HL-60/S4 treated with phorbol 12-myristate 13-acetate at 8.2 ng/mL for 4 days and 3 days (cell line): ENCODE data around the gene TTC7B.

Experiments
- in situ Hi-C: fragments of 300-500 bp; cut with MboI; formaldehyde crosslinking; loops from 2 replicates; pipeline ENCODE4 v1.15.0; 2022; ENCODE audit warnings: low sequenced_read_pairs

Gene TTC7B

DNA sequence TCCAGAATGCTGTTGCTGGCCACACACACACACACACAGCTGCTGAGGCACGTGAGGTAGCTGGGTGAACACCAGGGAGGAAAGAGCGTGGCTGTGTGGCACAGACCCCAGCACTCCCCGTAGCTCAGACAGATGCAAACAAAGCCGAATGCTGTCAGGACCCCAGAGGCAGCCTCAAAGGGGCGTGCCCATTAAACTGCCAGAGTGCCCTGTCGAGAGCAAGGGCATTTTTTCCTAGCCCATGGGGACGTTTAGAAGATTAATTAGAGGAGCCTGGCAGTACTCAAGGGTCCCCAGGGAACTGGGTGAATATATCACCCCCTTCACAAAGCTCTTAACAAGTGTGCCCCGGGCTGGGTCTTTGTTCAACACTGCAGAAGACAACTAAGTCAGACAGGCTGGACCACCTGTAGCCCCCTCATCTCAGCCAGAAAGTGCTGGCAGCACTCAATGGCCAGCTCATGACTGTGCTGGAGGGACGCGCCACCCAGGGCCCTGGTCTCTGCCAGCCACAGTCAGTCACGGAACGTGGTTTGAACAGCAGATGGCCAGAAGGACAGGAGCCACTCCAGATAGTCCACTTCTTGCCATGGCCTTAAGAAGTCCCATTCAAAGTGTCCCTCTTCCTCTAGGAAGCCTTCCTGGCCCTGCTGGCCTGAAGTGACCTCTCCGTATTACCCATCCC lies 37.5 kb downstream of the TTC7B start:
- in situ Hi-C loops = no loop called here

DNA sequence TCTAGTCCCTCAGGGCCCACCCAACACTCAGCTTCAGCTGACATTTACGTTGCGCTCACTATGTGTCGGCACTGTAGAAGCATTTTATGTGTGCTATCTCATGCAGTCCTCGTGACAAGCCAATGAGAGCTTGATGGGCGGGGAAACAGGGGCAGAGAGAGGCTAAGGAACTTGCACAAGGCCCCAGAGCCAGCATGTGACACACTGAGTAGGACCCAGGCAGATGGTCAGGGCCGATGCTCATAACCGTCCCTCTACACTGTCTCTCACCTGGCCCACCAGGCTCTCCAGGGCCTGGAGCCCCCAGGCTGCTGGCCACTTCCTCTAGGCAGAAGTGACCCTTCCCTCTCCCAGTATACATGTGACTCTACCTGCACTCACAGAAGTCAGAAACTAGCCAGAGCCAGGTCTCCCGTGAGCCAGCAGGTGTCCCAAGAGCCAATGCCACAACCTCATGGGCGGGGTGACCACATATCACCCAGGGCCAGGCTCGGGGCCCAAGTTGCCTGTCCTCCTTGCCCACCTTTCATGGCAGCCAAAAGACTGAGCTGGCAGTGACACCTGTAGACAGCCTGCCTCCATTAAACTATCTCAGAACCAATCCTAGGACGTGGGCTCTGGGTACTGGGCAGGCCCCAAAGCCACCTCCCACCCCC lies 38.3 kb downstream of the TTC7B start:
- in situ Hi-C loops = no loop called here

DNA sequence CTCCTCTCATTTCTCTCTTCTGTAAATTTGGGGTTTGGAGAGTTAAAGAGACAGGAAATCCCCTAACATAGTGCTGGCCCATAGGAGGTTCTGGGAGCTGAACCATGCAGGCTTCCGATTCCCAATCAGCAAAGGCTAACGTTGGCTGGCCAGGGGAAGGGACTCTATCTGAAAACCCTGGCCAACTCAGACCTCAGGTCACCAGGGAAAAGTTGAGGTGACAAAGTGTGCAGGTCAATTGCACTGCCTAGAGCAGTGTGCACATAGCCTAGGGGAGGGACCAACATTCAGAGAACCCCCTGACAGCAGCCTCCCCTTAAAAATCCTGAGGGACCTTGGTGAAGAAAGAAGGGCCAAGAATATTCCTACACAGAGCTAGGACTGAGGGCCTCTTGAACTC lies 38.9 kb downstream of the TTC7B start:
- in situ Hi-C loops = no loop called here

DNA sequence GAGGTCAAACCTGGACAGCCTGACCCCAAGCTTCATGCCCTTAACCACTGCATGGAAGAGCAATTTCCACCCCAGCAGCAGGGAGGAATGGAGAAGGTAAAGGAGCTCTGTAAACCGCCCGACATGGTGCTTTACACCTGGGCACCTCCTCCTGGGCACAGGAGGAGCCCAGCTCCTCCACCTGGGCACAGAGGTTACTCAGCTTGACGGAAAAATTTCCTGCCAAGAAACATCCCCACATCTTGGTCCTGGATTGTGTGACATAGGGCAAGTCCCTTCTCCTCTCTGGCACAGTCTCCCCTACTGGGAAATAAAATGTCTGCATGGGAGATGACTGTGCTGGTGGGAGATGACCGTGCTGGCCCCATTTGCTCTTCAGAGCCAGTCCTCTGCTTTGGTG lies 40.8 kb downstream of the TTC7B start:
- in situ Hi-C loops = no loop called here

GRCh38 chr14:90774316-90774715 lies 41.9 kb downstream of the TTC7B start:
- in situ Hi-C loops = no loop called here

DNA sequence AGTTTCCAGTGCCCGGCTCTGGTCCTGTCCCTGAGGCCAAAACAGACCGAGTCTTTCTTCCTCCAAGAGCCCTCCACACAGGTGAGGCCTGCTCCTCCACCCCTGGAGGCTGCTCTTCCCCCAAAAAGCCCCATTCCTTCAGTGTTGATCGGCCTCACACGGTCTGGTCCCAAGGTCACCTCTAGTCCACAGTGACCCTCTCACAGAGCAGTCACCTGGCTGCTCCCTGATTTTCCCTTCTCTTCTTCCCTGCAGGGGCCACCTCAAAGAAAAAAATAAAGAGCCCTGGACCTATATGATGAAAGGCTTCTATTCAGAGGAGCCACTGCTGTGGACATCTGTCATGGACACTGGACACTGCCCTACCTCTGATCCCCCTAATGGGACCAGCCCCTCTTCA lies 42.5 kb downstream of the TTC7B start:
- in situ Hi-C loops = no loop called here

GRCh38 chr14:90773196-90773486 lies 43.1 kb downstream of the TTC7B start:
- in situ Hi-C loops = no loop called here

- in situ Hi-C loops = no loop called here
These were observed 48.3 kb downstream of the TTC7B start for GRCh38 chr14:90767899-90768298.

- in situ Hi-C loops = no loop called here
These were observed 55.5 kb downstream of the TTC7B start for GRCh38 chr14:90760591-90761316.

- in situ Hi-C loops = no loop called here
These were observed 56.2 kb downstream of the TTC7B start for GRCh38 chr14:90760078-90760444.

- in situ Hi-C loops = no loop called here
These were observed 56.7 kb downstream of the TTC7B start for GRCh38 chr14:90759370-90760077.

DNA sequence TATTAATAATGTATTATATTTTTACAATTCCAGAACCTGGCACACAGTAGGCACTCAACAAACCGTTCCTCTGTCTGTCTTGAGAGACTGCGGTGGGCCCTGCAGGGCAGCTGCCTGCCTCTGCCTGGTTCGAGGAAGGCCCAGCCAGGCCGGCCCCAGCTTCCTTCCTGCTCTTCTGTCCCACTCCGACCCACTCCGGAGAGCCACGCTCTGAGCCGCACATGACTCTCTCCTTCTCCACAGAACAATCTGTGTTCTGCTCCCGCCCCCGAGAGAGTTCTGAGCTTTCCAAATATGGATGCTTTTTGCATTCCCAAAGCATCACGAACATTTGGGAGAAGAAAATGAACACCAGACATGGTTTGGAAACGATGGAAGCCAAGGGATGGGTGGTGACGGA lies 57.3 kb downstream of the TTC7B start:
- in situ Hi-C loops = no loop called here

DNA sequence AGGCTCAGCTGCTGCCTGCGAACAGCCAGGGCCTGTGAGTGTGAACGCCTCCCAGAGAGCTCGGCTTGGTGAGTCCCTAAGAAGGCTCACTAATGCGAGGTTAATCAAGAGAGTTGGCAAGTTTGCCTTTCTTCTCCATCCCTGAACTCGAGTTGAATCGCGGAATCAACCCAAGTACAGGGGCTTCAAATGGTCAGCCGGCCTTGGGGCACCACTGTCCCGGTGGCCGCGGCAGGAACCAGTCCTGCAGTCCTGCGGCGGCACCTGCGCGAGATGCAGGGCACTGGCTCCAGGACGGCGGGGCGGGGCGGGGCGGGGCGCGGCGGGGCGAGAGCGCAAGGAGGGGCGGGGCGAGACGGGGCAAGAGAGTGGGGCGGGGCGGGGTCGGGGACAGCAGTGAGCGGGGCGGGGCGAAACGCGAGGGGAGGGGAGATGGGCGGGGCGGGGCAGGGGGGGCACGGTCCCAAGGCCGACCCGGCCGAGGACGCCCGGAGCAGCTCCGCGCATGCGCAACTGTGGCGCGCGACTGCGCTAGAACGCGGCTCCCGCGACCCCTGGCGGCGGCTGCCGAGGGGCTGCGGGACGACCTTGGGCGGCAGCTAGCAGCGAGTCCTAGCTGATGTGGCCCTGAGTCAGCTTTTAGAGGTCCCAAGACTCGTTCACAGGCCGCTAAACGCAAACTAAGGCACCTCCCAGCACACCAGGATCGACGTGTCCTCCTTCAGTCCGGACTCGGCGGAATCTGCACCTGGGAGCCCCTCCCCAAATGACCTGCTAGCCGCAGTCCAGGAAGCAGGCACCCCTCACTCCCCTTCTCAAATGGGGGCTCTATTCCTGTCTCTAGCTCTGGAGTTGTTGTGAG lies 58.0 kb downstream of the TTC7B start:
- in situ Hi-C loops = no loop called here

DNA sequence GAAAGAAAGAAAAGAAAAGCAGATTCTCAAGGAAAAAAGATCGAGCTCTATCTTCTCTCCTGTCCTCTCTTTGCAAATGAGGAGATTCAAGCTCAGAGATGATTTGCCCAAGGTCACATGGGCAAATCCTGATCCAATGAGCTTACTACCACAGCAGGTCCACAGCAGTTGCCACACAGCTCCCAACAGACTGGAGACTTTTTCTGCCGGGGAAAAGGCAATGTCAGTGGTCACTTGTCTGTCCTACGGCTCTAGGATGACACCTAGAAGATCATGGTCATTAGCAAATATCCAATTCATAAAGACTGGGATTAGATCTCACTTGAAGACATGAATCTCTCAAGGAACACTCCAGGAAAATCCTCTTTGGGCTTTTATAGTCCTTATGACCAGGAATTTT lies 58.8 kb downstream of the TTC7B start:
- in situ Hi-C loops = no loop called here

GRCh38 chr14:90756755-90757345 lies 59.4 kb downstream of the TTC7B start:
- in situ Hi-C loops = no loop called here

DNA sequence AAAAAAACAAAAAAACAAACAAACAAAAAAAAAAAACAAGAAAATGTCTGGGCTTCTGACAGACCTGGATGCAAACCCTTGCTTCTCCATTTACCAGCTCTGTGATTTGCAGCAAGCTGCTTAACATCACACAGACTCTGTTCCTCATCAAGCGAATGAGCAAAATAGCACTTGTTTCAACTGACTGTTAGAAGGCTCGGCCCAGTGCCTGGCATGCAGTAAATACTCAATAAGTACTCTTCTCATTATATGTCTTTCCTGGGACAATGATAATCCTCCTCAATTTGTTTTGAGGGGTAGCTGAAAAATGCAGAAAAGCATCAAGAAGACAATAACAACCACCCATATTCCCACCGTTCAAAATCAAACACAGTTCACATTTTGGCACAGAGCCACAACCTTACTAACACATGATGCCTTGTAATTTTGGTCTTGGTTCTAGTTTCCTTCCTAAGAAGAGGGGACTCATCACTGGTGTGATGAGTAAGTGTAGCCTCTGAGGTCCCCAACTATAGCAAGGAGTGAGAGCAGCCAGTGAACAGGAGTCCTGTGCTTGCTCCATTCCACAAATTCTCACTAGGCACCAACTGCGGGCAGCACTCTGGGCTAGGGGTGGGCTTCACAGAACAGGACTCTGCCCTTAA lies 60.4 kb downstream of the TTC7B start:
- in situ Hi-C loops = no loop called here

DNA sequence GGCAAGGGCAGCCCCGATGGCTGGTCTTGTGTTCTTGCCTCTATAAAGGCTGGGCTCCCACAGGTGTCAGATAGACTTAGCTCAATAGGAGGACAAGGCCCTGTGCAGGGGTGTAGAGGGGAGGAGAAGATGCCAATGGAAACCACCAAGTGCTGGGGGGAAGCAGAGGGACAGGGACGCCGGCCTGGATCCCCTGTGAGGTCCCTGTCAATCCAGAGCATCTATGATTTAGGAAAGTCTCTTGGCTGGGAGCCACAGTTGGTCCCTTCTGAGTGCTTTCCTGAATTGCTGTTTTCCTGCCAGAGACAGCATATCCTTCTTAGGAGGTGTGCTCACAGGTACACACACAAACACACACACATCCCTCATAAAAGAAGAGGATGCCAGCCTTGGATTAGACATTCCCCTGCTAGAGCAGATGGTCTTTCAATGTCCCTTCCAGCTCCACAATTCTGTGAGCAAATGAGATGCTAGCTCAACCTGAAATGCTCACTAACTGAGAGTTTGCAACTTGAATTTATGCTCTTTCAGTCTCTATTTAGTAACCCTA lies 62.7 kb downstream of the TTC7B start:
- in situ Hi-C loops = no loop called here

DNA sequence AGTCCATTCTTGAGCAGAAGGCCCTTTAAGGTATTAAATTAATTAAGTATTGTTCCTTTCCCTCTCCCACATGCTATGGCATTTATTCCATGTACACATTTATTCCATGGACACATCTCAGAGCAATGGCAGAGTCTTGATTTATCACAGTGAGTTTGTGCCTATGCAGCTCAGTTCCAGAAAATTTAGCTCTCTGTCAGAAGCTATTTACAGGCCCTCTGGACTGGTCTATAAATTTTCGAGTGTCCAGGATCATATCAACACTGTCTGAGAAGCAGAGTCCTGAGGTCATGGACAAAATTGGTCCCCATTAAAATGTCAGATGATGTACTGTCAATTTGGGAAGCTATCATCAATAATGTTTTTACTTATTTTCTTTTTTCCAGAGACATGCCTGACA lies 65.5 kb downstream of the TTC7B start:
- in situ Hi-C loops = no loop called here

GRCh38 chr14:90750191-90750590 lies 66.0 kb downstream of the TTC7B start:
- in situ Hi-C loops = no loop called here

DNA sequence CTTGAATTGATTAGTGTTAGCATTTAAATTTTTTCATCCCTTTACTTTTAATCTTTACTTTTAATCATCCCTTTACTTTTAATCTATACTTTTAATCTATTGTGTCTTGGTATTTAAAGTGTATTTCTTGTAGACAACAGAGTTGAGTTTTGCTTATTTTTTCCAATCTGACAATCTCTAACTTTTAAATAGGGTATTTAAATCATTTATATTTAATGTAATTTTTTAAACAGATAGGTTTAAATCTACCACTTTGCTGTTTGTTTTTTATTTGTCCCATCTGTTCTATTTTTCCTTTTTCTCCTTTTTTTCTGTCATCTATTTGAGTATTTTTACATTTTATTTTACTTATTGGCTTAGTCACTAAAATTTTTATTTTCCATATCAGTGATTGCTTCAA lies 68.3 kb downstream of the TTC7B start:
- in situ Hi-C loops = no loop called here
